K562 (cell line): Measurements from ENCODE around the gene ANO4.

ENCODE experiments used
- CHD1 ChIP-seq: fragments of 200-600 bp; sonication (generic); IDR thresholded peaks from one replicate; pipeline ENCODE4 v1.6.1; 2012; ENCODE audit warnings: mild to moderate bottlenecking, moderate library complexity, low read length, inconsistent platforms
- LEF1 ChIP-seq: fragments of 450-650 bp; IDR thresholded peaks from 2 replicates; pipeline ENCODE4 v1.6.1; 2016; ENCODE audit warnings: mild to moderate bottlenecking
- POLR2AphosphoS2 ChIP-seq: IDR thresholded peaks from 2 replicates; pipeline ENCODE4 v1.6.1; 2012; ENCODE audit warnings: low read length, improper control_type of control experiment

GRCh38 chr12:101015044-101015443, 220.5 kb downstream of the ANO4 start:
- TF ChIP-seq LEF1 (no peak), POLR2AphosphoS2 (no peak), CHD1 (no peak)
